CD8-positive, alpha-beta memory T cell (primary cell): ENCODE results near the gene MRPL53. TPM values are rescaled to one million over a fixed set of nuclear protein-coding genes. Genes with fewer than 3 reads are reported as not detected.

Experiments
- CTCF ChIA-PET: fragments of 350-600 bp; sonication (Branson Sonifier 250); formaldehyde crosslinking; loops from one replicate; lab custom pipeline; 2021; ENCODE audit warnings: antibody characterized with exemption; lab: Charles Lee
- POLR2A ChIA-PET: fragments of 350-600 bp; sonication (Branson Sonifier 250); formaldehyde crosslinking; loops from one replicate; lab custom pipeline; 2021; ENCODE audit warnings: antibody characterized with exemption; lab: Charles Lee
- DNase-seq, 5 donors: peaks; one replicate each; pipeline versions ENCODE4 v3.0.0 to v3.0.0-alpha.2; 2020 to 2022; ENCODE audit warnings: mixed read lengths in 1 of 5
- H3K27ac ChIP-seq: one replicate; pipeline ENCODE4 v1.7.0; 2013; ENCODE audit warnings: low read depth, mild to moderate bottlenecking, low read length, moderate library complexity
- H3K27me3 ChIP-seq: 2 replicates; pipeline ENCODE4 v1.7.0; 2013; ENCODE audit warnings: low read length, mild to moderate bottlenecking; ENCODE audit not compliant: insufficient read depth, poor library complexity, severe bottlenecking
- H3K36me3 ChIP-seq: 2 replicates; pipeline ENCODE4 v1.7.0; 2013; ENCODE audit warnings: mild to moderate bottlenecking, low read length, moderate library complexity; ENCODE audit not compliant: insufficient read depth
- H3K4me1 ChIP-seq: 2 replicates; pipeline ENCODE4 v1.7.0; 2013; ENCODE audit warnings: mild to moderate bottlenecking, low read length, moderate library complexity; ENCODE audit not compliant: insufficient read depth
- H3K4me3 ChIP-seq: 2 replicates; pipeline ENCODE4 v1.7.0; 2013; ENCODE audit warnings: mild to moderate bottlenecking, low read length
- H3K9me3 ChIP-seq: 2 replicates; pipeline ENCODE4 v1.7.0; 2013; ENCODE audit warnings: mild to moderate bottlenecking, low read length
- H3K27ac Mint-ChIP-seq, 8 donors: one replicate each; pipeline ENCODE4 v1.8.0; 2020 to 2021; ENCODE audit warnings: mixed read lengths in 8 of 8, mild to moderate bottlenecking in 6 of 8, inconsistent platforms in 3 of 8, moderate library complexity in 3 of 8
- H3K27me3 Mint-ChIP-seq, 2 donors: one replicate each; pipeline ENCODE4 v1.8.0; 2020 to 2021; ENCODE audit warnings: mixed read lengths in 2 of 2, mild to moderate bottlenecking in 1 of 2, moderate library complexity in 1 of 2
- H3K36me3 Mint-ChIP-seq, 3 donors: one replicate each; pipeline ENCODE4 v1.8.0; 2020 to 2021; ENCODE audit warnings: mixed read lengths in 3 of 3, inconsistent platforms in 1 of 3, mild to moderate bottlenecking in 1 of 3
- H3K4me1 Mint-ChIP-seq, 3 donors: one replicate each; pipeline ENCODE4 v1.8.0; 2020 to 2021; ENCODE audit warnings: mixed read lengths in 3 of 3, inconsistent platforms in 1 of 3, mild to moderate bottlenecking in 1 of 3
- H3K4me3 Mint-ChIP-seq, 7 donors: one replicate each; pipeline ENCODE4 v1.8.0; 2020 to 2021; ENCODE audit warnings: mixed read lengths in 7 of 7, mild to moderate bottlenecking in 6 of 7, moderate library complexity in 4 of 7, inconsistent platforms in 2 of 7
- H3K9me3 Mint-ChIP-seq, 5 donors: one replicate each; pipeline ENCODE4 v1.8.0; 2020 to 2022; ENCODE audit warnings: mixed read lengths in 5 of 5, mild to moderate bottlenecking in 3 of 5, moderate library complexity in 2 of 5, inconsistent platforms in 1 of 5
- polyA plus RNA-seq: library from polyadenylated mRNA; unstranded; fragments of 300-500 nt; fragmentation: Illumina TruSeq; gene quantifications from one replicate; pipeline ENCODE4 v1.2.3, GENCODE V29; 2021
- total RNA-seq, 2 experiments: library from RNA; stranded (reverse); gene quantifications; one replicate each; pipeline ENCODE4 v1.2.3, GENCODE V29; 2021

MRPL53 gene
- total and polyA plus RNA-seq, 3 experiments from 2014 or later: 108 to 118 (median 115) TPM

DNA sequence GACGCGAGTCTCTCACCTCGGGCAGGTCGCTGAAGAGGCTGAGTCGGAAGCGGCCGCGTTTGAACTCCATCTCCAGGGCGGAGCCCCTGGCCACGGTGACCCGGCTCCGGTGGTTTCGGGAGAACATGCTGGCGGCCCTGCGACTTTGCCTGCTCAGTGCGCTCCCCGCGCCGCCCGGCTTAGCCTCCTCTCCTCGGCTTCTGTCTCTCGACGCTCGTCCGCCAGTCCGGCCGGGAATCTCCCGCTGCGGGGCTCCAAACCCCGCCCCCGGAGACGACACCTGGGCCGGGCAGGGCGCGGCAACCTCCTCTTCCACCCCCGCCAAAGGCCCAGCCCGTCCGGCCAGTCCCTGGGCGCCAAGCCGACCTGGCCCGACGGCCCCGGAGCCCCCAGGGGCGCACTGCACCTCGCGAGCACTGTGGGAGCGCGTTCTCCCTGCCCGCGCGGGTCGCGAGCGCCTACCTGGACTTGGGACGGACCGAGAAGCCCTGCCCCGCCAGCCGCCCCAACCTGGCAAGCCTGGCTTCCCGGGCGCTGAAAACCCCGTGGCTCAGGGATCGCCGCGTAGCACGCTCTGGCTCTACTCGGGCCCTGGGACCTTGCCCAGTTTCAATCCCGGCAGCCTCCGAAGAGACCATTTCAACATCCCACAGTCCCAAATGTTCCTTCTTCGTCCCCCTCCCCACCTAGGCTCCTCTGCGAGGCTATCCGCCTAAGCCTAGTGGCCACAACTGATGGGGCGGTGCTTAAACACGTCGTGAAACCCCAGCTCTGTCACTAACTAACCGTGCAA is 30.6 kb downstream of the MRPL53 start, which contains the start of gene RTKN:
TSS of gene RTKN (minus strand) at position 248 of the 793 bp plus-strand sequence. CDS start at position 127, 121 bp downstream.
- Mint-ChIP-seq H3K27ac (peak within 1 kb of the TSS in 4 of 8 donors; percentile 48 to 81 (median 66)), H3K4me1 (peaks cover 6 to 20% (median 8%) of the 10 kb centered on the region in 3 donors), H3K36me3 (no peaks in the 10 kb centered on the region), H3K4me3 (peak within 1 kb of the TSS; percentile 48 to 78 (median 66)), H3K9me3 (peaks cover 0 to 2% (median 0%) of the 10 kb centered on the region in 5 donors), H3K27me3 (peaks cover 27 to 37% of the 10 kb centered on the region in 2 donors)
- H3K27me3 ChIP-seq: peaks cover 26% of the 10 kb centered on the region
- ChIA-PET POLR2A (interaction anchor here (0.5 kb wide), 1 partner anchor 263 kb away, joined by 5 read pairs; no protein-coding TSS in a partner anchor), CTCF (no interaction called here)
- H3K27ac ChIP-seq: no peak within 1 kb of the TSS
- H3K4me1 ChIP-seq: peaks cover 8% of the 10 kb centered on the region
- no peaks in the 10 kb centered on the region for H3K36me3 ChIP-seq
- no peaks in the 10 kb centered on the region for H3K9me3 ChIP-seq
- peak in 3 of 5 donors; percentile 24 to 40 (median 33) for DNase-seq
- peak within 1 kb of the TSS; percentile 22 for H3K4me3 ChIP-seq

DNA sequence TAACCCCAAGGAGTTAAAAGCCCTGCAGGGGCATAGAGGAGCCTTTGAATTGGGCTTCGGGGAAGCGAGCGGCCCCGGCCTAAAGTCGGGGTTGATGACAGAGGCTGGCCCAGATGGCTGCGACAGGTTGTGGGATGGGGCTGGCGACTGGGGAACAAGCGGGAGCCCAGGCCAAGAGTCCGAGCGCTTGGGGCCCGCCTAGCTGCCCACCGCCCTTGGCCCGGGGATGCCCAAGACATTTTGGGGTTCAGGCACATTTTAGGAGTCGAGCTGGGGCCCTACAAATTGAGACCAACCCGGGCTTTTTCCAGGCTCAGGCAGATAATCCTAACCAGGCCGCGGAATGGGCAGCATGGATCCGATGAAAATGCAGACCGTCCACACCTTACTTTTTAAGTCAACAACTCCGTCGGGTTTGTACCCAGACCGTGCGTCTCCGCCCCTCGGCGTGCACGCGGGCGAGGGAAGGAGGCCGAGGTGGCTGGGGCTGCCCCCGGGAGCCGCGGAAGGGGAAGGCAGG is 31.2 kb downstream of the MRPL53 start:
- POLR2A ChIA-PET: interaction anchor here (1.1 kb wide), 1 partner anchor 13 kb away, joined by 4 read pairs; the partner anchor contains the start of gene INO80B
- CTCF ChIA-PET: no interaction called here
- Histone ChIP-seq H3K9me3 (no peaks in the 10 kb centered on the region), H3K4me3 (no peak overlapping the region), H3K27me3 (peaks cover 26% of the 10 kb centered on the region), H3K27ac (no peak overlapping the region), H3K4me1 (peaks cover 8% of the 10 kb centered on the region), H3K36me3 (no peaks in the 10 kb centered on the region)
- H3K9me3 Mint-ChIP-seq: peaks cover 0 to 2% (median 0%) of the 10 kb centered on the region in 5 donors
- no peaks in the 10 kb centered on the region for H3K36me3 Mint-ChIP-seq
- H3K27ac Mint-ChIP-seq: peak overlapping the region in 2 of 8 donors; percentile 52 to 55
- DNase-seq: no peak
- H3K27me3 Mint-ChIP-seq: peaks cover 27 to 37% of the 10 kb centered on the region in 2 donors
- peak overlapping the region in 5 of 7 donors; percentile 15 to 73 (median 41) for H3K4me3 Mint-ChIP-seq
- H3K4me1 Mint-ChIP-seq: peaks cover 6 to 20% (median 8%) of the 10 kb centered on the region in 3 donors

DNA sequence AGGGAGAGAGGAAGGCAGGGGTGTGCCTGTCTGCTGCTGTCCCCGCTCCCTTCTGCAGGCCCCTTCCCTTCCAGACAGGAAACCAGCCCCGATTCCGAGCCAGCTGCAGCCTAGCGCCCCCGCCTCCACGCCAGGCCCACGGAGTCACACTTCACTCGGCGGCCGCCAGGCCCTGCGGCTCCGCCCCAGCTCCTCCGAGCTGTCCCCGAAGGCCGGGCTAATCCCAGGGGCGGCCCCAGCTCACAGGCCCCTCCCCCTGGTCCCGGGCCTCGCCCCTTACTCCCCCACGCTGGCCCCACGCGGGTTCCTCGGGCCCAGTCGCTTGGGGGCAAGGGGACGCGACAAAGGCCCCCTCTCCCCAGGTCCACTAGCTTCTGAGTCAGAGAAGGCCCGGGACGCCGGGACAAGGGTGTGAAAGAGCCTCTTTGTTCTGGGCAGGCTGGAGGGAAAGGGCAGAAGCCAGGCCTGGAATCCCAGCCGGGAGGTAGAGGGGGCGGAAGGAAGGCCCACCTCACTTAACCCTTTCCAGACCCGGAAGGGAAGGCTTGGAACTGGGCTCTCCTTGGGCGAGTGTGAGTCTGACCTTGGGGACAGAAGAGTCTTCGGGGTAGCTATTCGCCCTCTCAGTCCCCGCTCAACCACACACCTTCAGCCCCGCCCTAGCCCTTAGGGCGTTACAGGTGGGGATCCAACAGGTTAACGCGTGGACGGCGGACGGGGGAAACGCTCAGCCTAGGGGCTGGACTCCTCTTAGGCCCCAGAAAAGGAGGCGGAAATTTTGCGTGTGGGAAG is 31.9 kb downstream of the MRPL53 start:
- POLR2A ChIA-PET: interaction anchor here (1.1 kb wide), 1 partner anchor 14 kb away, joined by 4 read pairs; the partner anchor contains the start of gene INO80B
- Histone ChIP-seq H3K27ac (peak overlapping the region; percentile 38), H3K9me3 (no peaks in the 10 kb centered on the region), H3K4me3 (peak overlapping the region; percentile 22), H3K27me3 (peaks cover 26% of the 10 kb centered on the region), H3K36me3 (no peaks in the 10 kb centered on the region), H3K4me1 (peaks cover 8% of the 10 kb centered on the region)
- Mint-ChIP-seq H3K4me3 (peak overlapping the region in 6 of 7 donors; percentile 41 to 60 (median 52)), H3K36me3 (no peaks in the 10 kb centered on the region), H3K9me3 (peaks cover 0 to 2% (median 0%) of the 10 kb centered on the region in 5 donors), H3K27ac (peak overlapping the region in 2 of 8 donors; percentile 55 to 60), H3K4me1 (peaks cover 6 to 20% (median 8%) of the 10 kb centered on the region in 3 donors), H3K27me3 (peaks cover 27 to 37% of the 10 kb centered on the region in 2 donors)
- peak in 2 of 5 donors; percentile 27 to 36 for DNase-seq
- CTCF ChIA-PET: interaction anchor here (1.0 kb wide), 2 partner anchors 42 to 191 kb away, joined by 3 read pairs; partner anchors contain the start of genes CCDC142 and TTC31

DNA sequence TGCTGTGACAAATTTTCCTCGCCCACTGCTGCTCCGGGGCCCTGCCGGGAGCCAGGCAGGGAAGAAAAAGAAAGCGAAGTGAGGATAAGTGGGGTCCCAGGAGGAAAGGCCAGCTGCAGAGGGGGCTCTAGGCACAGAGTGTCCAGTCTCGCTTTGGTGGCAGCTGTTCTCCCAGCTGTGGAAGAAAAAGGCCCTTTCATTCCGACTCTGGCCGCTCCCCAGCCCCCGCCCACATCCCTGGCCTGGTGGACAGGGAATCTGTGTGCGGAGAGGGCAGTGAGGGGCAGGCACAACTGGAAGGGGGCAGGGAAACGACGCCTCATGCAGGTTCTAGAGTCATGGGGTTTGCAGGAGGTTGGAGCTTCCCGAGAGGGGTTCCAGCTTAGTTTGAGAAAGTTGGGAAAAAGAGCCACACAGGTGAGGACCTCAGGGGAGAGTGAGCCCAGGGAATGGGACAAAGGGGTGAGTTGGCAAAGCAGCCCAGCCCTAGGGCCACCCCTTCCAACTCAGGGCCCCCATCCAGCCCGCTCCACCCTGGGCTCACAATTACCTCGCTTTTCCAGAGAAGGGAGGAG is 32.6 kb downstream of the MRPL53 start:
- ChIA-PET POLR2A (interaction anchor here (1.1 kb wide), 1 partner anchor 15 kb away, joined by 4 read pairs; the partner anchor contains the start of gene INO80B), CTCF (interaction anchor here (1.0 kb wide), 2 partner anchors 43 to 190 kb away, joined by 3 read pairs; partner anchors contain the start of genes CCDC142 and TTC31)
- H3K4me3 Mint-ChIP-seq: peak overlapping the region in 5 of 7 donors; percentile 19 to 59 (median 29)
- H3K36me3 Mint-ChIP-seq: no peaks in the 10 kb centered on the region
- DNase-seq: no peak
- Histone ChIP-seq H3K27ac (peak overlapping the region; percentile 38), H3K4me1 (peaks cover 8% of the 10 kb centered on the region), H3K36me3 (no peaks in the 10 kb centered on the region), H3K4me3 (peak overlapping the region; percentile 22), H3K9me3 (no peaks in the 10 kb centered on the region), H3K27me3 (peaks cover 26% of the 10 kb centered on the region)
- peaks cover 6 to 20% (median 8%) of the 10 kb centered on the region in 3 donors for H3K4me1 Mint-ChIP-seq
- peaks cover 0 to 2% (median 0%) of the 10 kb centered on the region in 5 donors for H3K9me3 Mint-ChIP-seq
- peaks cover 25 to 33% of the 10 kb centered on the region in 2 donors for H3K27me3 Mint-ChIP-seq
- peak overlapping the region in 3 of 8 donors; percentile 58 to 72 (median 60) for H3K27ac Mint-ChIP-seq

DNA sequence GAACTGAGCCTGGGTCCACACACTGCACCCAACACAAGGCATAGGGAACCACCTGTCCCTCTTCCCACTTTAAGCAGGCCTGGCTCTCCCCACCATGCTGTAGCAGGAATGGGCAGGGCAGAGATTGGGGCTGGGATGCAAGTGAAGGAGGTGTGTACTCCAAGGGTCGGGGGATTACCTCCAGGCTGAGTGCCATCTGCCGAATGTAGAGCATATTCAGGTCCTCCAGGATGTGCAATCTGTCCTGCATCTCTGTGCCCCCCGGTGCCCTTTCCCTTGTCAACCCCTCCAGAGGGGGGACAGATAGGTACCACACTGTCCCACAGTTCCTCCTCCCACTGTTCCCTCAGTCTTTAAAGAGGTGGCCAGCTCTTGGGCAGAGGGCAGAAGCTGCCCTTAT is 33.1 kb downstream of the MRPL53 start:
- H3K9me3 Mint-ChIP-seq: peaks cover 0 to 2% (median 0%) of the 10 kb centered on the region in 5 donors
- DNase-seq: no peak
- peaks cover 6 to 20% (median 8%) of the 10 kb centered on the region in 3 donors for H3K4me1 Mint-ChIP-seq
- no peaks in the 10 kb centered on the region for H3K36me3 Mint-ChIP-seq
- H3K4me1 ChIP-seq: peaks cover 8% of the 10 kb centered on the region
- CTCF ChIA-PET: interaction anchor here (1.0 kb wide), 1 partner anchor 190 kb away, joined by 3 read pairs; no protein-coding TSS in a partner anchor
- H3K4me3 Mint-ChIP-seq: no peak overlapping the region
- peak overlapping the region in 1 of 8 donors; percentile 45 for H3K27ac Mint-ChIP-seq
- H3K36me3 ChIP-seq: no peaks in the 10 kb centered on the region
- H3K27me3 ChIP-seq: peaks cover 26% of the 10 kb centered on the region
- H3K9me3 ChIP-seq: no peaks in the 10 kb centered on the region
- H3K27ac ChIP-seq: peak overlapping the region; percentile 38
- POLR2A ChIA-PET: no interaction called here
- H3K4me3 ChIP-seq: no peak overlapping the region
- peaks cover 23 to 28% of the 10 kb centered on the region in 2 donors for H3K27me3 Mint-ChIP-seq

DNA sequence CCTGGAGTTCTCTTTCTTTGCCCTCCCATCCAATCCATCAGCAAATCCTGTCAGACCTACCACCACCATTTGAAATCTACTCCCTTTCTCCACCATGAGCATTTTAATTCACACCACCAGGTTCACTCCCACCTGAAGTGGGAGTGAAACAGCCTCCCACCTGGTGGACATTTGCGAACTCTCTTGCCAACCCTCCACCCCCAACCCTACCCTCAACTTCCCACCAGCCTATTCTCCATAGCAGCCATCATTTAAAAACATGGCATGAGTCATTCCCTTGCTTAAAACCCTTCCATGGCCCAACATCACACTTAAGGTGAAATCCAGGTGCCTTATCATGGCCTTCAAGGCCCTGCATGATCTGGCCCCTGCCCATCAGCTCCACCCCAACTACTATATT is 34.2 kb downstream of the MRPL53 start:
- Histone ChIP-seq H3K9me3 (no peaks in the 10 kb centered on the region), H3K27me3 (peaks cover 26% of the 10 kb centered on the region), H3K4me1 (peaks cover 8% of the 10 kb centered on the region), H3K36me3 (no peaks in the 10 kb centered on the region), H3K27ac (no peak overlapping the region), H3K4me3 (no peak overlapping the region)
- no peak for DNase-seq
- Mint-ChIP-seq H3K27ac (peak overlapping the region in 1 of 8 donors; percentile 2), H3K4me3 (no peak overlapping the region), H3K4me1 (peaks cover 6 to 20% (median 8%) of the 10 kb centered on the region in 3 donors), H3K27me3 (peaks cover 17 to 22% of the 10 kb centered on the region in 2 donors), H3K36me3 (no peaks in the 10 kb centered on the region), H3K9me3 (peaks cover 0 to 2% (median 0%) of the 10 kb centered on the region in 5 donors)
- ChIA-PET CTCF (no interaction called here), POLR2A (no interaction called here)
